SK-N-SH (cell line): Measurements from ENCODE around the gene APBB2.

Source experiments
- CHD2 ChIP-seq: fragments of 150-350 bp; IDR thresholded peaks from 2 replicates; pipeline ENCODE4 v1.6.1; 2018; ENCODE audit warnings: low read length; ENCODE audit not compliant: partially characterized antibody
- ELF1 ChIP-seq: IDR thresholded peaks from 2 replicates; pipeline ENCODE4 v1.4.0; 2012
- EZH2phosphoT487 ChIP-seq: fragments of 200-600 bp; sonication (generic); IDR thresholded peaks from 2 replicates; pipeline ENCODE4 v1.6.1; 2017; ENCODE audit warnings: low read depth, mixed run types, mild to moderate bottlenecking, antibody characterized with exemption, moderate library complexity, borderline replicate concordance
- NRF1 ChIP-seq: IDR thresholded peaks from 2 replicates; pipeline ENCODE4 v1.6.1; 2012; ENCODE audit warnings: low read depth, mild to moderate bottlenecking, low read length
- POLR2AphosphoS5 ChIP-seq: IDR thresholded peaks from 2 replicates; pipeline ENCODE4 v1.6.1; 2012; ENCODE audit warnings: low read depth, low read length
- RAD21 ChIP-seq: IDR thresholded peaks from 2 replicates; pipeline ENCODE4 v1.6.1; 2012; ENCODE audit warnings: mild to moderate bottlenecking, low read length
- RCOR1 ChIP-seq: fragments of 150-350 bp; IDR thresholded peaks from 2 replicates; pipeline ENCODE4 v1.6.1; 2017; ENCODE audit warnings: antibody characterized with exemption, low read length
- RFX5 ChIP-seq: IDR thresholded peaks from 2 replicates; pipeline ENCODE4 v1.6.1; 2012; ENCODE audit warnings: mild to moderate bottlenecking, improper control_type of control experiment, low read length
- TF ChIP-seq, protein P1 (sequence below): IDR thresholded peaks from 2 replicates; pipeline ENCODE4 v1.4.0; 2012; ENCODE audit warnings: low read depth, borderline replicate concordance
- TF ChIP-seq, protein P2 (sequence below): fragments of 200-600 bp; sonication (generic); IDR thresholded peaks from 2 replicates; pipeline ENCODE4 v1.6.1; 2017; ENCODE audit warnings: antibody characterized with exemption, mild to moderate bottlenecking, moderate library complexity
- TF ChIP-seq, protein P3 (sequence below): fragments of 150-350 bp; IDR thresholded peaks from 2 replicates; pipeline ENCODE4 v1.6.1; 2016; ENCODE audit warnings: mild to moderate bottlenecking, low read depth, low read length
- TF ChIP-seq, protein P4 (sequence below): IDR thresholded peaks from 2 replicates; pipeline ENCODE4 v1.4.0; 2012; ENCODE audit warnings: low read depth
- TF ChIP-seq, protein P5 (sequence below): fragments of 150-350 bp; IDR thresholded peaks from 2 replicates; pipeline ENCODE4 v1.6.1; 2017; ENCODE audit warnings: antibody characterized with exemption, low read length, low read depth, borderline replicate concordance

DNA sequence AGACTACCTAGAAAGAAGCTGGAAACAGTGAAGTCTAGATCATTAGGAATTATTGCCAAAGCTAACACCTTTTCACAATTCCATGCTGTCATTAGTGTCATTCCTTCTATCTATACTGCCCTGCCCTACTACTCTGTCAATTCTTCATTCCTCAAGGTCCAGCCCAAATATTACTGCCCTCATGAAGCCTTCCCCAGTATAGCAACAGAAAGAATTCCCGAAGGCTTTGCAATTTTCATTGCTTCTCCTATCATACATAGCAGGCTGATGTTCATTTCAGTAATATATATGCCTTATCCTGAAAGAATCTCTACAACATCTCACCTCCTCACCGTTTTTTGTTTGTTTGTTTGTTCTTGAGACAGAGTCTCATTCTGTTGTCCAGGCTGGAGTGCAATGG, 63.9 kb downstream of the APBB2 start:
- TF ChIP-seq, protein P1, sequence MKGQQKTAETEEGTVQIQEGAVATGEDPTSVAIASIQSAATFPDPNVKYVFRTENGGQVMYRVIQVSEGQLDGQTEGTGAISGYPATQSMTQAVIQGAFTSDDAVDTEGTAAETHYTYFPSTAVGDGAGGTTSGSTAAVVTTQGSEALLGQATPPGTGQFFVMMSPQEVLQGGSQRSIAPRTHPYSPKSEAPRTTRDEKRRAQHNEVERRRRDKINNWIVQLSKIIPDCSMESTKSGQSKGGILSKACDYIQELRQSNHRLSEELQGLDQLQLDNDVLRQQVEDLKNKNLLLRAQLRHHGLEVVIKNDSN: no peak
- TF ChIP-seq POLR2AphosphoS5 (no peak), RCOR1 (no peak), EZH2phosphoT487 (no peak), RFX5 (no peak), NRF1 (no peak), ELF1 (no peak), RAD21 (no peak), CHD2 (no peak)
- TF ChIP-seq, protein P2, sequence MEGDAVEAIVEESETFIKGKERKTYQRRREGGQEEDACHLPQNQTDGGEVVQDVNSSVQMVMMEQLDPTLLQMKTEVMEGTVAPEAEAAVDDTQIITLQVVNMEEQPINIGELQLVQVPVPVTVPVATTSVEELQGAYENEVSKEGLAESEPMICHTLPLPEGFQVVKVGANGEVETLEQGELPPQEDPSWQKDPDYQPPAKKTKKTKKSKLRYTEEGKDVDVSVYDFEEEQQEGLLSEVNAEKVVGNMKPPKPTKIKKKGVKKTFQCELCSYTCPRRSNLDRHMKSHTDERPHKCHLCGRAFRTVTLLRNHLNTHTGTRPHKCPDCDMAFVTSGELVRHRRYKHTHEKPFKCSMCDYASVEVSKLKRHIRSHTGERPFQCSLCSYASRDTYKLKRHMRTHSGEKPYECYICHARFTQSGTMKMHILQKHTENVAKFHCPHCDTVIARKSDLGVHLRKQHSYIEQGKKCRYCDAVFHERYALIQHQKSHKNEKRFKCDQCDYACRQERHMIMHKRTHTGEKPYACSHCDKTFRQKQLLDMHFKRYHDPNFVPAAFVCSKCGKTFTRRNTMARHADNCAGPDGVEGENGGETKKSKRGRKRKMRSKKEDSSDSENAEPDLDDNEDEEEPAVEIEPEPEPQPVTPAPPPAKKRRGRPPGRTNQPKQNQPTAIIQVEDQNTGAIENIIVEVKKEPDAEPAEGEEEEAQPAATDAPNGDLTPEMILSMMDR: no peak
- TF ChIP-seq, protein P3, sequence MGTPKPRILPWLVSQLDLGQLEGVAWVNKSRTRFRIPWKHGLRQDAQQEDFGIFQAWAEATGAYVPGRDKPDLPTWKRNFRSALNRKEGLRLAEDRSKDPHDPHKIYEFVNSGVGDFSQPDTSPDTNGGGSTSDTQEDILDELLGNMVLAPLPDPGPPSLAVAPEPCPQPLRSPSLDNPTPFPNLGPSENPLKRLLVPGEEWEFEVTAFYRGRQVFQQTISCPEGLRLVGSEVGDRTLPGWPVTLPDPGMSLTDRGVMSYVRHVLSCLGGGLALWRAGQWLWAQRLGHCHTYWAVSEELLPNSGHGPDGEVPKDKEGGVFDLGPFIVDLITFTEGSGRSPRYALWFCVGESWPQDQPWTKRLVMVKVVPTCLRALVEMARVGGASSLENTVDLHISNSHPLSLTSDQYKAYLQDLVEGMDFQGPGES: no peak
- TF ChIP-seq, protein P4, sequence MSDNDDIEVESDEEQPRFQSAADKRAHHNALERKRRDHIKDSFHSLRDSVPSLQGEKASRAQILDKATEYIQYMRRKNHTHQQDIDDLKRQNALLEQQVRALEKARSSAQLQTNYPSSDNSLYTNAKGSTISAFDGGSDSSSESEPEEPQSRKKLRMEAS: no peak
- TF ChIP-seq, protein P5, sequence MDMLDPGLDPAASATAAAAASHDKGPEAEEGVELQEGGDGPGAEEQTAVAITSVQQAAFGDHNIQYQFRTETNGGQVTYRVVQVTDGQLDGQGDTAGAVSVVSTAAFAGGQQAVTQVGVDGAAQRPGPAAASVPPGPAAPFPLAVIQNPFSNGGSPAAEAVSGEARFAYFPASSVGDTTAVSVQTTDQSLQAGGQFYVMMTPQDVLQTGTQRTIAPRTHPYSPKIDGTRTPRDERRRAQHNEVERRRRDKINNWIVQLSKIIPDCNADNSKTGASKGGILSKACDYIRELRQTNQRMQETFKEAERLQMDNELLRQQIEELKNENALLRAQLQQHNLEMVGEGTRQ: no peak
